Adrenal gland (tissue), 5 donors: ENCODE data around the gene AGRN.

Experiments
- POLR2A ChIP-seq, 2 donors: fragments of 450-650 bp; IDR thresholded peaks; one replicate each; pipeline ENCODE4 v1.6.1; 2017; ENCODE audit warnings: antibody characterized with exemption in 2 of 2, mild to moderate bottlenecking in 2 of 2, moderate library complexity in 1 of 2
- TF ChIP-seq, protein P1 (sequence below), 6 experiments: fragments of 450-650 bp in 4 of 6; fragments of 200-600 bp in 2 of 6; sonication (generic) in 1 of 6; IDR thresholded peaks; 1 replicate in 5 of 6; 2 replicates in 1 of 6; pipeline versions ENCODE4 v1.5.1 to v1.8.0; 2016 to 2021; ENCODE audit warnings: antibody characterized with exemption in 6 of 6, mild to moderate bottlenecking in 2 of 6, moderate library complexity in 1 of 6
- donor health status: DM: no; HTN: no; CAD: no.

GRCh38 chr1:1063945-1064831, 44.3 kb downstream of the AGRN start:
- TF ChIP-seq, protein P1, sequence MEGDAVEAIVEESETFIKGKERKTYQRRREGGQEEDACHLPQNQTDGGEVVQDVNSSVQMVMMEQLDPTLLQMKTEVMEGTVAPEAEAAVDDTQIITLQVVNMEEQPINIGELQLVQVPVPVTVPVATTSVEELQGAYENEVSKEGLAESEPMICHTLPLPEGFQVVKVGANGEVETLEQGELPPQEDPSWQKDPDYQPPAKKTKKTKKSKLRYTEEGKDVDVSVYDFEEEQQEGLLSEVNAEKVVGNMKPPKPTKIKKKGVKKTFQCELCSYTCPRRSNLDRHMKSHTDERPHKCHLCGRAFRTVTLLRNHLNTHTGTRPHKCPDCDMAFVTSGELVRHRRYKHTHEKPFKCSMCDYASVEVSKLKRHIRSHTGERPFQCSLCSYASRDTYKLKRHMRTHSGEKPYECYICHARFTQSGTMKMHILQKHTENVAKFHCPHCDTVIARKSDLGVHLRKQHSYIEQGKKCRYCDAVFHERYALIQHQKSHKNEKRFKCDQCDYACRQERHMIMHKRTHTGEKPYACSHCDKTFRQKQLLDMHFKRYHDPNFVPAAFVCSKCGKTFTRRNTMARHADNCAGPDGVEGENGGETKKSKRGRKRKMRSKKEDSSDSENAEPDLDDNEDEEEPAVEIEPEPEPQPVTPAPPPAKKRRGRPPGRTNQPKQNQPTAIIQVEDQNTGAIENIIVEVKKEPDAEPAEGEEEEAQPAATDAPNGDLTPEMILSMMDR (IDR thresholded peaks at IDR 0.05), result peak; percentile 73 to 88 (median 84)
- TF ChIP-seq POLR2A (IDR thresholded peaks at IDR 0.05), result no peak
